Aorta (tissue), 5 donors: ENCODE measurements around the gene OSBPL2. TPM values are rescaled to one million over a fixed set of nuclear protein-coding genes. Genes with fewer than 3 reads are reported as not detected.

ENCODE experiments used
- ATAC-seq: fragments of 200-7000 bp; cut with Tn5 transposase; one replicate; pipeline ENCODE4 v1.9.1; 2022; ENCODE audit warnings: moderate library complexity; ENCODE audit not compliant: low FRiP score
- DNase-seq, 2 donors: peaks; one replicate each; pipeline ENCODE4 v3.0.0-alpha.2; 2020
- H3K27ac ChIP-seq, 2 donors: one replicate each; pipeline ENCODE4 v1.5.1; 2013; ENCODE audit warnings: low read length in 2 of 2, mild to moderate bottlenecking in 2 of 2, moderate library complexity in 2 of 2, control low read depth in 1 of 2, inconsistent platforms in 1 of 2, low read depth in 1 of 2
- H3K27me3 ChIP-seq, 2 donors: one replicate each; pipeline ENCODE4 v1.6.1; 2013; ENCODE audit warnings: control low read depth in 1 of 2, low read length in 1 of 2, mild to moderate bottlenecking in 1 of 2, moderate library complexity in 1 of 2; ENCODE audit not compliant: insufficient read depth in 2 of 2, control insufficient read depth in 1 of 2
- H3K36me3 ChIP-seq, 2 donors: one replicate each; pipeline ENCODE4 v1.6.1; 2013; ENCODE audit warnings: control low read depth in 1 of 2, low read length in 1 of 2, mild to moderate bottlenecking in 1 of 2; ENCODE audit not compliant: insufficient read depth in 2 of 2, control insufficient read depth in 1 of 2
- H3K4me1 ChIP-seq, 2 donors: one replicate each; pipeline ENCODE4 v1.6.1; 2013; ENCODE audit warnings: low read length in 2 of 2, control low read depth in 1 of 2, mild to moderate bottlenecking in 1 of 2, moderate library complexity in 1 of 2; ENCODE audit not compliant: insufficient read depth in 2 of 2, control insufficient read depth in 1 of 2
- H3K4me3 ChIP-seq, 2 donors: one replicate each; pipeline ENCODE4 v1.5.1; 2013; ENCODE audit warnings: low read length in 2 of 2, control low read depth in 1 of 2, mild to moderate bottlenecking in 1 of 2
- H3K9me3 ChIP-seq: one replicate; pipeline ENCODE4 v1.6.1; 2013; ENCODE audit warnings: mild to moderate bottlenecking, low read length; ENCODE audit not compliant: control insufficient read depth
- WGBS, 2 donors: extraction: QIAGEN DNeasy Blood & Tissue Kit; methylation state at CpG; one replicate each; pipeline ENCODE4 v1.1.7; 2013; 5-methylcytosine and 5-hydroxymethylcytosine counted together
- intact Hi-C, 2 donors: fragments of 100-400 bp; cut with DNase I; formaldehyde crosslinking; loops; one replicate each; pipeline versions ENCODE4 v1.14.2 to v1.15.0; 2022
- polyA plus RNA-seq, 2 donors: library from polyadenylated mRNA; stranded (reverse); fragments of 200-250 nt; gene quantifications; one replicate each; pipeline ENCODE4 v1.2.3, GENCODE V29; 2013
- total RNA-seq, 2 donors: library from RNA; stranded (reverse); fragmentation: NEBNext Ultra II Directional; extraction: Animal tissue kit (Norgen Biotek cat#: 25700); gene quantifications; one replicate each; pipeline ENCODE4 v1.2.1, GENCODE V29; 2021
- donor health status: healthy with polysubstance abuse.
- donor health status: Bipolar disorder and iron deficiency.
- donor health status: DM: no; HTN: no; CAD: no.
- donor health status: DM: no; HTN: no; CAD: no.
- donor health status: DM: yes; HTN: yes; CAD: no.

Gene OSBPL2
- total and polyA plus RNA-seq, 4 donors, result 16.2 to 71.3 (median 42.9) TPM

- Histone ChIP-seq H3K27me3 (no peaks in the 10 kb centered on the region), H3K9me3 (no peaks in the 10 kb centered on the region), H3K4me1 (no peaks in the 10 kb centered on the region), H3K36me3 (peaks cover 0 to 9% of the 10 kb centered on the region in 2 donors), H3K4me3 (no peak overlapping the region), H3K27ac (no peak overlapping the region)
- intact Hi-C loops, result no loop called here
- 93 to 94% methylated on average over 18 of the region's 18 CpGs for WGBS, 2 donors
- ATAC-seq (no peak), DNase-seq (no peak)
These were observed 35.1 kb downstream of the OSBPL2 start for GRCh38 chr20:62273416-62273815.

- ATAC-seq, result no peak
- no peaks in the 10 kb centered on the region for H3K4me1 ChIP-seq
- no peak overlapping the region for H3K4me3 ChIP-seq
- no peak for DNase-seq
- WGBS, 2 donors, result 64 to 65% methylated on average over 13 of the region's 13 CpGs
- H3K36me3 ChIP-seq, result peaks cover 0 to 12% of the 10 kb centered on the region in 2 donors
- intact Hi-C loops, result no loop called here
- no peaks in the 10 kb centered on the region for H3K27me3 ChIP-seq
- H3K27ac ChIP-seq, result no peak overlapping the region
- H3K9me3 ChIP-seq, result no peaks in the 10 kb centered on the region
These were observed 36.1 kb downstream of the OSBPL2 start for GRCh38 chr20:62274332-62274950.

- Histone ChIP-seq H3K36me3 (peaks cover 0 to 17% of the 10 kb centered on the region in 2 donors), H3K27ac (no peak overlapping the region), H3K27me3 (no peaks in the 10 kb centered on the region), H3K4me1 (no peaks in the 10 kb centered on the region), H3K4me3 (no peak overlapping the region), H3K9me3 (no peaks in the 10 kb centered on the region)
- ATAC-seq, result no peak
- intact Hi-C loops, result no loop called here
- DNase-seq, result no peak
- WGBS, 2 donors, result 94 to 95% methylated on average over 10 of the region's 10 CpGs
These were observed 36.9 kb downstream of the OSBPL2 start for GRCh38 chr20:62275219-62275618.

- DNase-seq (no peak), ATAC-seq (no peak)
- H3K9me3 ChIP-seq, result no peaks in the 10 kb centered on the region
- H3K27ac ChIP-seq, result no peak overlapping the region
- no peaks in the 10 kb centered on the region for H3K4me1 ChIP-seq
- H3K36me3 ChIP-seq, result peaks cover 0 to 21% of the 10 kb centered on the region in 2 donors
- H3K27me3 ChIP-seq, result no peaks in the 10 kb centered on the region
- intact Hi-C loops, result no loop called here
- no peak overlapping the region for H3K4me3 ChIP-seq
- WGBS, 2 donors, result 67 to 70% methylated on average over 6 of the region's 6 CpGs
These were observed 38.1 kb downstream of the OSBPL2 start for GRCh38 chr20:62276439-62276838.

GRCh38 chr20:62277253-62277652 is 38.9 kb downstream of the OSBPL2 start:
- ATAC-seq, result no peak
- H3K9me3 ChIP-seq, result no peaks in the 10 kb centered on the region
- DNase-seq, result no peak
- no peaks in the 10 kb centered on the region for H3K4me1 ChIP-seq
- no peak overlapping the region for H3K27ac ChIP-seq
- intact Hi-C loops, result no loop called here
- H3K27me3 ChIP-seq, result no peaks in the 10 kb centered on the region
- no peak overlapping the region for H3K4me3 ChIP-seq
- peaks cover 0 to 25% of the 10 kb centered on the region in 2 donors for H3K36me3 ChIP-seq
- WGBS, 2 donors, result 21 to 29% methylated on average over 13 of the region's 13 CpGs

- ATAC-seq, result no peak
- Histone ChIP-seq H3K4me1 (no peaks in the 10 kb centered on the region), H3K36me3 (peaks cover 4 to 18% of the 10 kb centered on the region in 2 donors), H3K9me3 (no peaks in the 10 kb centered on the region), H3K27me3 (no peaks in the 10 kb centered on the region), H3K27ac (no peak overlapping the region), H3K4me3 (no peak overlapping the region)
- no peak for DNase-seq
- intact Hi-C loops, result no loop called here
- 81 to 83% methylated on average over 4 of the region's 4 CpGs for whole genome bisulfite sequencing, 2 donors
These were observed 42.0 kb downstream of the OSBPL2 start for GRCh38 chr20:62280303-62280702.

- H3K36me3 ChIP-seq, result peaks cover 4 to 18% of the 10 kb centered on the region in 2 donors
- no peaks in the 10 kb centered on the region for H3K4me1 ChIP-seq
- no peak for ATAC-seq
- DNase-seq, result no peak
- no peak overlapping the region for H3K4me3 ChIP-seq
- WGBS, 2 donors, result 90 to 92% methylated on average over 31 of the region's 31 CpGs
- no peaks in the 10 kb centered on the region for H3K27me3 ChIP-seq
- H3K27ac ChIP-seq, result no peak overlapping the region
- intact Hi-C loops, result no loop called here
- H3K9me3 ChIP-seq, result no peaks in the 10 kb centered on the region
These were observed 43.0 kb downstream of the OSBPL2 start for GRCh38 chr20:62281161-62281933.

- Histone ChIP-seq H3K36me3 (peaks cover 4 to 20% of the 10 kb centered on the region in 2 donors), H3K4me3 (no peak overlapping the region), H3K27me3 (no peaks in the 10 kb centered on the region), H3K9me3 (no peaks in the 10 kb centered on the region), H3K27ac (no peak overlapping the region), H3K4me1 (no peaks in the 10 kb centered on the region)
- intact Hi-C loops, result no loop called here
- WGBS, 2 donors, result 91% methylated on average over 7 of the region's 7 CpGs
- no peak for ATAC-seq
- no peak for DNase-seq
These were observed 43.8 kb downstream of the OSBPL2 start for GRCh38 chr20:62282103-62282502.
